ENCODE results near the gene TSACC.
"Not testable (repeated sequence)": the region's sequence is repeated elsewhere in the genome, so short reads cannot be mapped to it uniquely, and the experiment has no call there.

TSACC gene

GRCh38 chr1:156338180-156338976 is at the start of gene TSACC, which contains the start of gene CCT3:
TSS of gene TSACC (plus strand) at chr1:156338526. CDS start at chr1:156339758, 1,232 bp downstream.
TSS of gene CCT3 (minus strand) at chr1:156338292. CDS start at chr1:156338184, 108 bp downstream.
- DNase-seq = peak; percentile 99

DNA sequence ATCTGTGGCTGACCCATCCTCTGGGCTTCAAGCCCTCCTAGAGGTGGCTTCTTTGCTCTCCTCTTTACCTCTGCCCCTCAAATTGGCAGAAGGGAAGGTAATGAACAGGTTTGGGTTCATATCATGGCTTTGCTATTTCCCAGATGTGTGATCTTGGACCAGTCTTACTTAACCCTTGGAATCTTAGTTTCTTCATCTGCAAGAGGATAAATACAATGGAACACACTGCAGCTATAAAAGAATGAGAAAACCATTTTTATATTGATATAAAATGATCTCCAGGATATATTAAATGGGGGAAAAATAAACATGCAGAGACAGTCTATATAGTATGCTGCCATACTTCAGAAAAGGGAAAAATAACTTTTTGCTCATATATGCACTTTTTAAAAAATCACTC is 48.5 kb upstream of the TSACC start:
- DNase-seq = no peak

DNA sequence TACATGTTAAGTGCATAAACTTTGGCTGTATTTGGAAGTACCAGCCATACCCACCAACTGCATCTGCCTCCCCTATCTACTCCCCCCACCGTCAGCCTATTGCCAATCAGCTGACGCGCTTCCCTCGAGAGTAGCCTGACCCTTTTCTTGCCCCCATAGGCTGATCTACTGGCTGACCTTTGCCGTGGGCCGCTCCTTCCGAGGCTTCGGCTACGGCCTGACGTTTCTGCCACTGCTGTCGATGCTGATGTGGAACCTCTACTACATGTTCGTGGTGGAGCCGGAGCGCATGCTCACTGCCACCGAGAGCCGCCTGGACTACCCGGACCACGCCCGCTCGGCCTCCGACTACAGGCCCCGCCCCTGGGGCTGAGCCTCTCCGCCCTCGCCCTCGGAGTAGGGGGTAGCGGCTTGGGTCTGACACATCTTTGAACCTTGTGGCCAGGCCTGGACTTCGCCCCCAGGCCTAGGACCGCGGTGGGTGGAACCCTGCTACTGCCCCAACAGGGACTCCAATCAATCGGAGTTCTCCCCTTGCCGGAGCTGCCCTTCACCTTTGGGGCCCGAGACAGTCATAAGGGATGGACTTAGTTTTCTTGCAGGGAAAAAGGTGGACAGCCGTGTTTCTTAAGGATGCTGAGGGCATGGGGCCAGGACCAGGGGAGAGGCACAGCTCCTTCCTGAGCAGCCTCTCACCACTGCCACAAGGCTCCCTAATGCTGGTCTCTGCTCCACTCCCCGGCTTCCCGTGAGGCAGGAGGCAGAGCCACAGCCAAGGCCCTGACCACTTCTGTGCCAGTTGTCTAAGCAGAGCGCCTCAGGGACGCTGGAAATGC is 46.9 kb upstream of the TSACC start:
- DNase-seq = no peak

GRCh38 chr1:156293098-156293434 is 45.3 kb upstream of the TSACC start:
- DNase-seq = no peak

- DNase-seq = no peak
Measured at GRCh38 chr1:156293895-156294294, 44.4 kb upstream of the TSACC start.

DNA sequence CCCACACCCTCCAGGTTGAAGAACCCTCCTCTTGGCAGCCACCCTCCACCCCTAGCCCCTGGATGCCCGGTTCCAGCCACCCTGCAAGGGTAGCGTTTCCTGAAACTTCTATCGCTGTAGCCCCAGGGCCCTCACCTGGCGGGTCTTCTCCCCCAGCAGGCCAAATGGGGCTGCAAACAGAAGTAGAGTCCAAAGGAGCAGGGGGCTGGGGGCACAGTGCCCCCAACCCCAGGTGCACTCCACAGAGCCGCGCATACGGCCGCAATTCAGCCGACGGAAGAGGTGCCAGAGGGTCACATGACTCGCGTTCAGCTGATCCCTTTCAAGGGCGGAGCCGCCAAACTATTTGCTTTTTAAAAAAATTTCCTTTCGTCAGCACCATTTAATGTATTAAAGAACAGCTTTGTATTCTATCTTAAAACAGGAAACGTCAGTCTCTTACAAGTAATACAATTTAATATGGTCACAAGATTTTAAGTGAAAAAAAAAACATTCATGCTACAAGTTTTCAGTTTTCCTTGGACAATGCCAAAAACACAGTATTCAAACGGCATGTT is 42.9 kb upstream of the TSACC start, which contains the start of gene GLMP:
Gene GLMP (minus strand): TSS at position 289 of the 557 bp plus-strand sequence. CDS start 34 bp downstream, at position 255.
- DNase-seq = peak; percentile 16 to 30

GRCh38 chr1:156298852-156299357 is 39.4 kb upstream of the TSACC start, which contains the start of gene VHLL:
TSS of gene VHLL (minus strand) at chr1:156299307. CDS start at chr1:156299189, 118 bp downstream.
- no peak for DNase-seq

DNA sequence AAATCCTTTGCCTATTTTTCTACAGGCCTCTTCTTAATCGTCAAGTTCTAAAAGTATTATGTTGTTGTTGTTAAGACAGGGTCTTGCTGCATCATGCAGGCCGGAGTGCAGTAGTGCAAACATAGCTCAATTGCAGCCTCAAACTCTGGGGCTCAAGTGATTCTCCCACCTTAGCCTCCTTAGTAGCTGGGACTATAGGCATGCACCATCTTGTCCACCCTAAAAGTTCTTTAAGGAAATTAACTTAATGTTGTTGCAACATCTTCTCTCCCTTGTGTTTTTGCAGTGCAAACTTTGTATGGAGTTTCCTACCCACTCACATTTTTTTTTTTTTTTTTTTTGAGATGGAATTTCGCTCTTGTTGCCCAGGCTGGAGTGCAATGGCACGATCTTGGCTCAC is 35.1 kb upstream of the TSACC start:
- DNase-seq = no peak

GRCh38 chr1:156305215-156305614 is 33.1 kb upstream of the TSACC start:
- no peak for DNase-seq

- DNase-seq = no peak
Measured at GRCh38 chr1:156308078-156308477, 30.2 kb upstream of the TSACC start.

DNA sequence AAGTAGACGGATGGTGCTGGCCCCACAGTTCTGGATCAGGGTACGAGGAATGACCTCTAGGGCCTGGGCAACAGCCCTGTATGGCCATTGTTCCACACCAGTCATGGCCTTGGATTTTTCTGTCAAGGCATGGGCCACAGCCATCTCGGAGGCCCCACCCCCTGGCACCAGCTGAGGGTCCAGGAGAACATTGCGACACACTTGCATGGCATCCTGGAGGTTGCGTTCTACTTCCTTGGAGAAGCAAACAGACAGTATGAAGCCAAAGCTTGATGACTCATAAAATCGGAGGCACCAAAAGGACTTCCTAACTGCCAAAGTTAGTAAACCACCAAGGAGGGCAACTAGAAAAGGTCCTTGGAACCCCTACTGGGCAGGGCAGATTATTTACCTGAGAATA is 27.4 kb upstream of the TSACC start:
- DNase-seq = no peak

DNA sequence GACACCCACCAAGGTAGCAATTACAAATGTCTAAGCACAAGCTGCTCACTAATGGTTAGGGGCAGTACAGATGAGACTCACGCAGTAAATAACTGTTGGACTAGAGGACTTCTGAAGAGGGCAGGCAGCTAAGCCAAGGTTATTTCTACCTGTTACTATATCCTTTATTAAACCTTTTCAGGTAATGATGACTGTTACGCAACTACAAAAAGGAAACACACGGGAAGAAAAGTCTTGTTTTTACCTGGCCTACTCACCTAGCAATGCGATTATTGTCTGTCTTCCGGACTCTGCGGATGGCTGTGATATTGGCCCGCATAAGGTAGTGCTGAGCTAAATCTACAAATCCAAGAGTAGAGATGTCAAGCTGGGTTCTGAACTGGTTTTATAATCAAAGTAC is 21.4 kb upstream of the TSACC start:
- DNase-seq = no peak

DNA sequence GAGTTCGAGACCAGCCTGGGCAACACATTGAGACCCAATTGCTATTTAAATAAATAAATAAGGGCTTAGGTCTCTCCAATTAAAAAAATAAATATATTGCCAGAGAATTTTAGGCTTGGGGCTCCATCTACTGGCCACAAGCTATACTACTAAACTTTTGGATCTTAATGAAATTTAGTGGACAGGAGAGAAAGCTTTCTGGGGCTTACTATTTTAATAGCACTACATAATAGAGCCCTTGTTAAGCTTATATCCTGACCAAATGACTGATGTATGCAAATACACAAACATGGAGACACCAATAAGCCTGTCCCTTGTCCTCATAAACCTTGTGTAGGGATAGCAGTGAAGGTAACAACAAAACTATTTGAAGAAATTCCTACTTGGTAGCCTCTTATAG is 18.7 kb upstream of the TSACC start:
- no peak for DNase-seq

GRCh38 chr1:156320560-156320959 is 17.8 kb upstream of the TSACC start:
- DNase-seq = no peak

GRCh38 chr1:156323179-156323578 is 15.1 kb upstream of the TSACC start:
- not testable (repeated sequence) for DNase-seq

- DNase-seq = no peak
Measured at GRCh38 chr1:156336242-156336641, 2.1 kb upstream of the TSACC start.

- no peak for DNase-seq
Measured at GRCh38 chr1:156337052-156337887, 1.1 kb upstream of the TSACC start.

DNA sequence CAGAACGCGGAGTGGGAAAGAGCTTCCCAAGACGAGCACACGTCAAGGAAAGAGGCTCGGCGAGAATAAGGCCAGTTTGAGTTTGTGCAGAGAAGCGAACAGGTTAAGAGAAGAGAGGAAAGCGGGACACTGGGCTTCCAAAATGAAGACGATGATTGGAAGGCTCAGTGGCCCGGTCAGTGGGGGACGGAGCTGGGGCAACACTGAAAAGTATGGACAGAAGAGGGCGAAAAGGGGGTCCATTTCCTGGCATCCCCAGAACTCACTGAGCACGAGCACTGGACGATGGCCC is 492 bp upstream of the TSACC start:
- DNase-seq = peak in 1 of 2 experiments; percentile 39

- DNase-seq = no peak
Measured at GRCh38 chr1:156342166-156342955, 4.0 kb downstream of the TSACC start.

DNA sequence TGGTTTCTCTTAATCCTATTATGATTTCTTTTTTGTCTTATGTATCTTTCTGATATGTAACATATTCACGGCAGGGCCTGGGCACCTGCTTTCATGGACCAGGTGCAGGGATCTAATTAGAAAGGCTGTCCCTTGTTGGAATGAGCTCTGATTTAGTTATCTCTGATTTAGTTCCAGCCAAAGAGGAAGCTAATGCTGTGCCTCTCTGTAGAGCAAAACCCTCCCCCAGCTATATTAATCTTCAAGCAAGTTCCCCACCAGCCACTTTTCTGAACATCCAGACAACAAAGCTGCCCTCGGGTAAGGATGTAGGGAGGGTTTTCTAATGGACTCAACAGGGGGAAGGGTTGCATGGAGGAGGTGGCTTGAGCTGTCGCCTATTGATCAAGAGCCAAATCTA is 6.1 kb downstream of the TSACC start:
- no peak for DNase-seq

GRCh38 chr1:156346035-156346434 is 7.7 kb downstream of the TSACC start:
- DNase-seq = not testable (repeated sequence)

DNA sequence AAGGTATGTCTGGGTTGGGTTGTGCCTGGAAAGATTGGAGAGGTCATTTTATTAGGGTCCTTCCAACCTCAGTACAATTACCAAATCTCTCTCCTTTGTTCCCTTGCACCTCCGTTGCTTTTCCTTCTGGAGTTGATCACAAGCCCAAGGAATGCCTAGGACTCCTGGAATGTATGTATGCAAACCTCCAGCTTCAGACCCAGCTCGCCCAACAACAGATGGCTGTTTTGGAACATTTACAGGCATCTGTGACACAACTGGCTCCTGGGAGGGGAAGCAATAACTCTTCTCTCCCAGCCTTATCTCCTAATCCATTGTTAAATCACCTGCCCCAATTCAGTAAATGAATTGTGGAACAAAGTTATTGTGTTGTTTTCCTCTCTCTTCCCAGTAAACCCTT is 8.3 kb downstream of the TSACC start:
- DNase-seq = no peak
